ENCODE results near the gene KANK3.
"Not testable (repeated sequence)": the region's sequence is repeated elsewhere in the genome, so short reads cannot be mapped to it uniquely, and the experiment has no call there.

The KANK3 gene

DNA sequence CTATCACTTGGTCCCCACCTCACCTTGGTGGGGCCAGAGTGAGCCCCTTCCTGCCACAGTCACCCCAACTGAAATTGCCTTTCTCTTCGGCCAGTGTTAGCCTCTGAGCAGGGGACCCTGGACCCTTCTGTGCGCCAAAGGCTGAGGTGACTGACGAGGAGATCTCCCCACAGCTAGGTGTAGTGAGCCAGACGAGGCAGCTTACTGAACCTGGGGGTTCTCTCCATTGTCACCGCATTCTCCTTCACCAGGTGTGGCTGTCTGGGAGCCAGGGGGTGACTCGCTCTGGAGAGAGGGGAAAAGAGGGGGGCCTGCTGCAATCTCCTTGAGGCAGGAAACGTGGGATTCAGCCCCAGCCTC is 20.4 kb downstream of the KANK3 start:
- peak overlapping the region; percentile 100 for H3K4me3 ChIP-seq (ENCODE audit: low read length)
- TF ChIP-seq, protein P1, sequence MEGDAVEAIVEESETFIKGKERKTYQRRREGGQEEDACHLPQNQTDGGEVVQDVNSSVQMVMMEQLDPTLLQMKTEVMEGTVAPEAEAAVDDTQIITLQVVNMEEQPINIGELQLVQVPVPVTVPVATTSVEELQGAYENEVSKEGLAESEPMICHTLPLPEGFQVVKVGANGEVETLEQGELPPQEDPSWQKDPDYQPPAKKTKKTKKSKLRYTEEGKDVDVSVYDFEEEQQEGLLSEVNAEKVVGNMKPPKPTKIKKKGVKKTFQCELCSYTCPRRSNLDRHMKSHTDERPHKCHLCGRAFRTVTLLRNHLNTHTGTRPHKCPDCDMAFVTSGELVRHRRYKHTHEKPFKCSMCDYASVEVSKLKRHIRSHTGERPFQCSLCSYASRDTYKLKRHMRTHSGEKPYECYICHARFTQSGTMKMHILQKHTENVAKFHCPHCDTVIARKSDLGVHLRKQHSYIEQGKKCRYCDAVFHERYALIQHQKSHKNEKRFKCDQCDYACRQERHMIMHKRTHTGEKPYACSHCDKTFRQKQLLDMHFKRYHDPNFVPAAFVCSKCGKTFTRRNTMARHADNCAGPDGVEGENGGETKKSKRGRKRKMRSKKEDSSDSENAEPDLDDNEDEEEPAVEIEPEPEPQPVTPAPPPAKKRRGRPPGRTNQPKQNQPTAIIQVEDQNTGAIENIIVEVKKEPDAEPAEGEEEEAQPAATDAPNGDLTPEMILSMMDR (IDR thresholded peaks at IDR 0.05; ENCODE audit: insufficient read depth, low read depth, low read length, missing control alignments) = no peak
- DNase-seq (ENCODE audit: low read depth) = no peak

DNA sequence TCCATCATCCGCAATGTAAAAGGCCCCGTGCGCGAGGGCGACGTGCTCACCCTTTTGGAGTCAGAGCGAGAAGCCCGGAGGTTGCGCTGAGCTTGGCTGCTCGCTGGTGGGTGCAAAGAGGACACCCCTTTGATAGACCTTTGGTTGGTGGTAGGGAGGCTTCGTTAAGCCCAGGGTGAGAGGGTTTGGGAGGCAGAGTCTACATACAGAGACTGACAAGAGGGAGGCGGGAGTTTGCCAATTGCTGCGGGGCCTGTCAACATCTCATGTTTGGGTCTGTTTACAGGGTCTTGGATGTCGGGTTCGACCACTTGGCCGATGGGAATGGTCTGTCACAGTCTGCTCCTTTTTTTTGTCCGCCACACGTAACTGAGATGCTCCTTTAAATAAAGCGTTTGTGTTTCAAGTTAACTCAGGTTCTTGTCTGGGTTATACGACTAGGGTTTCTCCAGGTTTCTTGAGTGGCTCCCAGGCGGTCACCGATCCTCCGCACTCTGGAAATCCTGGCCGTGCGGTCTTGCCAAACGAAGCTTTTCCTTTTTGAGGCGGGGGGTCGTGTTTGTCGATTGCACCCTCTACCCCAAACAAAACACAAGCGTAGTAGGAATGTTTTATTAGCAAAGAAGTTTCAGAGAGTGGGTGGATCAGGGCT is 20.9 kb downstream of the KANK3 start:
- TF ChIP-seq, protein P1 (IDR thresholded peaks at IDR 0.05; ENCODE audit: insufficient read depth, low read depth, low read length, missing control alignments) = no peak
- DNase-seq (ENCODE audit: low read depth) = no peak
- peak overlapping the region; percentile 100 for H3K4me3 ChIP-seq (ENCODE audit: low read length)

DNA sequence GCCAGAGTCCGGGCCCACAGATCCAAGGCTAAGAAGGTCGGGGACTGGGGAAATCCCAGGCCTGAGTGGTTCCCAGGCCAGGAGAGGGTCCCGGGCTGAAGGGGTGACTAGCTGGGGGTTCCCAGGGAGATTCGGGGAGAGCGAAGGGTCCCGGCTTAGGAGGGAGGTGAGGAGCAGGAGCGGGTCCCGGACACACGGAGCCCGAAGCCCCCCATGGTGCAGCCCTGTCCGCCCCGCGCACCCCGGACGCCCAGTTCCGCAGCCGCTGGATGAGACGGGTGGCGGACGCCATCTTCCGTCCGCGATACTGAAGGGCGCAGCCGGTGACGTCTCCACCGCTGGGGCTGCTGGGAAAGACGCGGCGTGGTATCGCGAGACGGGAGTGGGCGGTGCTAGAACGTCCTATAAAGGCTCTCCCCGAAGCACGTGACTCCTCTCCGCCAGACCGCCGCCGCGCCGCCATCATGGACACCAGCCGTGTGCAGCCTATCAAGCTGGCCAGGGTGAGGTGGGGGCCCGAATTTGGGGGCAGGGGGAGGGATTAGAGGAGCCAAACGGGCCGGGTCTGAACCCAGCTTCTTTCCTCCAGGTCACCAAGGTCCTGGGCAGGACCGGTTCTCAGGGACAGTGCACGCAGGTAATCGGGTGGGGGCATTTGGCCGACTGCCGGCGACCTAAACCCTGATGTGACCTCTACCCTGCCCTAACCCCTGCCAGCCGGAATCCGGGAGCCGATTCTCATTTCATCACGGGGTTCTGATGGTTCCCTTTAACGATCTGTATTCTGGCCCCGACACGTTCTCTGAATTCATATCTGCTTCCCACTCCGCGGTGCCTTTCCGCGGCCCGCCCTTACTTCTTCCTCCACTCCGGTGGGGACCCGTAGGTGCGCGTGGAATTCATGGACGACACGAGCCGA is 21.7 kb downstream of the KANK3 start, which contains the start of the genes NDUFA7 and RPS28:
Gene NDUFA7, minus strand, starts transcription at position 309 of the 919 bp plus-strand sequence. Its CDS starts 17 bp downstream, at position 292.
Gene RPS28, plus strand, starts transcription at position 430 of the 919 bp plus-strand sequence. Its CDS starts 35 bp downstream, at position 465.
- H3K4me3 ChIP-seq (ENCODE audit: low read length) = peak within 1 kb of the TSS; percentile 100
- DNase-seq (ENCODE audit: low read depth) = peak; percentile 95
- TF ChIP-seq, protein P1 (IDR thresholded peaks at IDR 0.05; ENCODE audit: insufficient read depth, low read depth, low read length, missing control alignments) = no peak

DNA sequence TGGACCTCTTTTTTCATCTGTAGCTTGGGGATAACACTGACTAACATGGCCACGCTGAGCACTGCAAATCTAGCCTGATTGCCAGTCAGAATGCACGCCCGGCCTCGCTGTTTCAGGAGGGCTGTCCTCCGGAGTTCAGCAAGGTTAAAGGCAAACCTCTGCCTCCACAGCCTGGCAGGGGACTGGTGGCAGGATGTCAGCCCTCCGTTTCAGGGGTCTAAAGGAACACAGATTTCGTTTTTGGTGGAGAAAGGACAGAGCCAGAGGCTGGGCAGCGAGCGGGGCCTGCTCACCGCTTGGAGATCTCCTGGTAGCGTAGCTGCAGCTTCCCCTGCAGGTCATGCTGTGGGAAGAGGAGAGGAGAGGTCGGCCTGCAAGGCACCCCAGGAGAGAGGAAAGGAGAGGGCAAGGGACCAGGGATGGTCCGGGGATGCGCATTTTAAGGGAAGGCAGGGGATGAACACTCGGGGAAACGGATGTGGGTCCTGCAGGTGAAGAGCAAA is 22.4 kb downstream of the KANK3 start:
- no peak for DNase-seq (ENCODE audit: low read depth)

DNA sequence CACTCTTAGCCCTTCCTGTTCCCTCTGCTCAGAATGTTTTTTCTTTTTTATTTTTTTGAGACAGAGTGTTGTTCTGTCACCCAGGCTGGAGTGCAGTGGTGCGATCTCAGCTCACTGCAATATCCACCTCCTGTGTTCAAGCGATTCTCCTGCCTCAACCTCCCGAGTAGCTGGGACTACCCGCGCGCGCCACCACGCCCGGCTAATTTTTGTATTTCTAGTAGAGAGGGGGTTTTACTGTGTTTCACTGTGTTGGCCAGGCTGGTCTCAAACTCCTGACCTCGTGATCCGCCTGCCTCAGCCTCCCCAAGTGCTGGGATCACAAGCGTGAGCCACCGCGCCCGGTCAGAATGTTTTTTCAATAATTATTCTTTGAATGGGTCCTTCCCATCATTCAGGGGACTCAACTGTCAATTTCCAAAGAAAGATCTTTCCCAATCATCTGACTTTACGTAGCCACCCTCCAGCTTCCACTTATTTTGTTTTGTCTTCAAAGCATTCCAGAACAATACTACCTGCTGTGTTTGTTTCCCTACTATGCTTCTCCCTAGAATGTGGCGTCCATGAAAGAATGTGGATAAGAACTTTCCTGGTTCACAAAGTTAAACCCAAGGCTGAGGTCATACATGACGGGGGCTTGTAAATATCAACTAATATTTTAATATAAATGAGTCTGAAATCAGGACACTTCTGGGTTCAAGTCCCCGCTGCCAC is 23.1 kb downstream of the KANK3 start:
- TF ChIP-seq, protein P1 (IDR thresholded peaks at IDR 0.05; ENCODE audit: insufficient read depth, low read depth, low read length, missing control alignments) = no peak
- no peak for DNase-seq (ENCODE audit: low read depth)
- H3K4me3 ChIP-seq (ENCODE audit: low read length) = peak overlapping the region; percentile 100

More for the DNA sequence above, 22.4 kb downstream of the KANK3 start:
- TF ChIP-seq, protein P1 (IDR thresholded peaks at IDR 0.05; ENCODE audit: insufficient read depth, low read depth, low read length, missing control alignments) = peak; percentile 1
- H3K4me3 ChIP-seq (ENCODE audit: low read length) = peak overlapping the region; percentile 100

GRCh38 chr19:8318835-8319234 is 24.2 kb downstream of the KANK3 start:
- not testable (repeated sequence) for DNase-seq (ENCODE audit: low read depth); H3K4me3 ChIP-seq (ENCODE audit: low read length)

Measured in epithelial cell of esophagus (primary cell).